ENCODE data around the gene MCF2L.

Gene MCF2L

GRCh38 chr13:113110048-113110851 is 141.2 kb downstream of the MCF2L start:
- peak; percentile 46 for ATAC-seq
- TF ChIP-seq ISL1 (CRISPR knock-in tag; IDR thresholded peaks at IDR 0.05): no peak
- TF ChIP-seq POU6F1 (CRISPR knock-in tag; IDR thresholded peaks at IDR 0.05; ENCODE audit: borderline replicate concordance, low read depth): no peak
- no peak for TF ChIP-seq PATZ1 (CRISPR knock-in tag; IDR thresholded peaks at IDR 0.05; ENCODE audit: borderline replicate concordance)
- TF ChIP-seq ZC3H10 (CRISPR knock-in tag; IDR thresholded peaks at IDR 0.05): no peak
- TF ChIP-seq ESRRG (CRISPR knock-in tag; IDR thresholded peaks at IDR 0.05): no peak
- TF ChIP-seq TOX (CRISPR knock-in tag; IDR thresholded peaks at IDR 0.05; ENCODE audit: borderline replicate concordance): no peak
- no peak for TF ChIP-seq BACH2 (CRISPR knock-in tag; IDR thresholded peaks at IDR 0.05; ENCODE audit: borderline replicate concordance)
- TF ChIP-seq OSR1 (CRISPR knock-in tag; IDR thresholded peaks at IDR 0.05): no peak
- no peak for TF ChIP-seq GLIS3 (CRISPR knock-in tag; IDR thresholded peaks at IDR 0.05)
- no peak for TF ChIP-seq CREB5 (CRISPR knock-in tag; IDR thresholded peaks at IDR 0.05; ENCODE audit: low read depth)
- no peak for TF ChIP-seq TSHZ2 (CRISPR knock-in tag; IDR thresholded peaks at IDR 0.05)
- no peak for TF ChIP-seq ZFP30 (CRISPR knock-in tag; IDR thresholded peaks at IDR 0.05)
- TF ChIP-seq ZNF565 (CRISPR knock-in tag; conservative IDR thresholded peaks at IDR 0.05; ENCODE audit: low read depth): no peak

- ATAC-seq: no peak
- no peak for TF ChIP-seq RARB (CRISPR knock-in tag; IDR thresholded peaks at IDR 0.05)
- TF ChIP-seq ZNF70 (CRISPR knock-in tag; IDR thresholded peaks at IDR 0.05): no peak
- no peak for TF ChIP-seq CSDC2 (CRISPR knock-in tag; IDR thresholded peaks at IDR 0.05)
- no peak for TF ChIP-seq ISL1 (CRISPR knock-in tag; IDR thresholded peaks at IDR 0.05)
- TF ChIP-seq PPARA (CRISPR knock-in tag; IDR thresholded peaks at IDR 0.05; ENCODE audit: borderline replicate concordance): no peak
- no peak for TF ChIP-seq SNAI2 (CRISPR knock-in tag; IDR thresholded peaks at IDR 0.05)
- no peak for TF ChIP-seq ARNTL (CRISPR knock-in tag; IDR thresholded peaks at IDR 0.05; ENCODE audit: borderline replicate concordance, low read depth)
- no peak for TF ChIP-seq PATZ1 (CRISPR knock-in tag; IDR thresholded peaks at IDR 0.05; ENCODE audit: borderline replicate concordance)
- no peak for TF ChIP-seq POU6F1 (CRISPR knock-in tag; IDR thresholded peaks at IDR 0.05; ENCODE audit: borderline replicate concordance, low read depth)
- TF ChIP-seq CREB5 (CRISPR knock-in tag; IDR thresholded peaks at IDR 0.05; ENCODE audit: low read depth): no peak
- TF ChIP-seq ZNF8 (CRISPR knock-in tag; IDR thresholded peaks at IDR 0.05): no peak
- no peak for TF ChIP-seq TSHZ2 (CRISPR knock-in tag; IDR thresholded peaks at IDR 0.05)
- no peak for TF ChIP-seq ZFP30 (CRISPR knock-in tag; IDR thresholded peaks at IDR 0.05)
- no peak for TF ChIP-seq TCF4 (CRISPR knock-in tag; IDR thresholded peaks at IDR 0.05; ENCODE audit: borderline replicate concordance)
- no peak for TF ChIP-seq TOX (CRISPR knock-in tag; IDR thresholded peaks at IDR 0.05; ENCODE audit: borderline replicate concordance)
Measured at GRCh38 chr13:113110852-113111315, 141.9 kb downstream of the MCF2L start.
